GM21717 (cell line): ENCODE measurements around the gene ABCB8.
"Not testable (repeated sequence)": the region's sequence is repeated elsewhere in the genome, so short reads cannot be mapped to it uniquely, and the experiment has no call there.

Experiments
- ATAC-seq: cut with Tn5 transposase; IDR thresholded peaks from one replicate; pipeline ENCODE4 v1.9.1; 2021; ENCODE audit warnings: mild to moderate bottlenecking, moderate library complexity; ENCODE audit not compliant: unreplicated experiment

ABCB8 gene

DNA sequence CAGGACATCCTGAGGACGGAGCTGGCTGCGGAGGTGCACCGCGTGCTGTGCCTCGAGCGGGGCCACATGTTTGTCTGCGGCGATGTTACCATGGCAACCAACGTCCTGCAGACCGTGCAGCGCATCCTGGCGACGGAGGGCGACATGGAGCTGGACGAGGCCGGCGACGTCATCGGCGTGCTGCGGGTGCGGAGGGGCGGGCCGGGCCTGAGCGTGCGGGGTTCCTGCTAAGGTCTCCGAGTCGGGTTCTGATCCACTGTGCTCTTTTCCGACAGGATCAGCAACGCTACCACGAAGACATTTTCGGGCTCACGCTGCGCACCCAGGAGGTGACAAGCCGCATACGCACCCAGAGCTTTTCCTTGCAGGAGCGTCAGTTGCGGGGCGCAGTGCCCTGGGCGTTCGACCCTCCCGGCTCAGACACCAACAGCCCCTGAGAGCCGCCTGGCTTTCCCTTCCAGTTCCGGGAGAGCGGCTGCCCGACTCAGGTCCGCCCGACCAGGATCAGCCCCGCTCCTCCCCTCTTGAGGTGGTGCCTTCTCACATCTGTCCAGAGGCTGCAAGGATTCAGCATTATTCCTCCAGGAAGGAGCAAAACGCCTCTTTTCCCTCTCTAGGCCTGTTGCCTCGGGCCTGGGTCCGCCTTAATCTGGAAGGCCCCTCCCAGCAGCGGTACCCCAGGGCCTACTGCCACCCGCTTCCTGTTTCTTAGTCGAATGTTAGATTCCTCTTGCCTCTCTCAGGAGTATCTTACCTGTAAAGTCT lies 14.3 kb upstream of the ABCB8 start:
- no peak for ATAC-seq

DNA sequence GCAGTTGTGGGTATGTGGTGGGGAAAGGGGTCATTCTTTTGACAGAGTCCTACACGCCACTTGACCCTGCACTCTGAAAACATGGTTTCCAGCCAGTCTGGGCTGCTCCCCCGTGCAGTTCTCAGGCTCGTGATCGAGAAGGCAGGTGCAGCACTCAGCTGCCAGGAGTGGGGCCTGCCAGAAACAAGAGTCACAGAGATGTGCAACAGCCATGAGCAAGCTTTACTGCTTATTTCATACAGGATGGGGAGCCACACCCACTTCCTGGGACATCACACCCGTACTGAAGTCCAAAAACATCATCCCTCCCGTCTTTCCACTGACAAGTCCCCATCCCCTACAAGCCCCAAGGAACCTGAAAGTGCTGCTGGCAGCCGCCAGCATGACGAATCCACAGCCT lies 13.3 kb upstream of the ABCB8 start:
- ATAC-seq = no peak

DNA sequence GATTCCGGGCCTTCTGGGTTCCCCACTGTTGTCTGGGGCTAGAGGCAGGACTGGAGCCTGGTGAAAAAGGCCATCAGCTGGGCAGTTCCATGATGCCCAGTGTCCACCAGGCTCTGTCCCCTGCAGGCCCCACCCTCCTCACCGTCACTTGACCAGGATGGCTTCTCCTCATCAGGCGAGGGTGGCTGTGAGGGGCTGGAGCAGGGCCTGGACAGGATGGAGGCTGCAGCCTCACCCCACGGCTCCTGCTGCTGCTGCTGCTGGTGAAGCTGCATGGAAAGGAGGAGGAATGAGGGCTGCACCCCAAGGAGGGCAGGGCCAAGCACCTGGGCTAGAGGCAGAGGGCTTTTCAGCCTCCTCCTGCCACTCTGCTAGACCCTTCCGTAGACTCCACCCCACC lies 12.3 kb upstream of the ABCB8 start:
- no peak for ATAC-seq

DNA sequence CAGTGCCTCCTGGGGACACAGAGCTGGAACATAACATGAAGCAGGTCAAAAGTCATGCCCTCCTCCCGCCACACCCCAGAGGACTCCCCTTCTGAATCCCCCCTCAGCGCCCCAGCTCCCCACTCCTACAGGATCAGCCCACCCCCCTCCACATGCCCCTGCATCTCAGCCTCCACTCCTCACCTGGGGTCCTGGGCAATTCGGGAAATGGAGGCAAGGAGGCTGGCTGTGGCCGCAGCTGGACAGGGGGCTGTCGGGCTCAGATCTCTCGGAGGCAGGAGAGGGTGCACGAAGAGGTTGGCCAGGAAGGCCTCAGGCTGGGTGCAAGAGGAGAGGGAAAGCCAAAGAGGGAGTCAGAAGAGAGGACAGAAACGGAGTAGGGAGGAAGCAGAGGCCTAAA lies 11.7 kb upstream of the ABCB8 start:
- ATAC-seq = no peak

DNA sequence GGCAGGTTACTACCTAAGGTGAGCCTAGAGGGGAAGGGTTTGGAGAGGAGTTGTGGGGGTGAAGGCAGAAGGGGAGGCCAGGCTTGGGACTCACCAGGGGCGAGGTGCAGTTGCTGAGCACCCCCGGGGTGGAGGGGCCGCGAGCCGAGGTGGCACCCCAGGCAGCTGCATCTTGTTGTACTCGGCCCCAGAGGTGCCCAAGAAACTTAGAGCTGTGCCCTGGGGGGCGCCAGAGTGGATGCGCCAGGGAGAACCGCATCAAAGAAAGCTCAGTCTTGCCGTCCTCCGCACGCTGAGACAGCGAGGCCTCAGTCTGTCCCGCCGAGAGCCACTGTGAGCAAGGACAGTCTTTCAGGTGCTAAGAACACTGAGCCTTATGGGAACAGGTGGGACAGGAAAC lies 11.3 kb upstream of the ABCB8 start:
- no peak for ATAC-seq

DNA sequence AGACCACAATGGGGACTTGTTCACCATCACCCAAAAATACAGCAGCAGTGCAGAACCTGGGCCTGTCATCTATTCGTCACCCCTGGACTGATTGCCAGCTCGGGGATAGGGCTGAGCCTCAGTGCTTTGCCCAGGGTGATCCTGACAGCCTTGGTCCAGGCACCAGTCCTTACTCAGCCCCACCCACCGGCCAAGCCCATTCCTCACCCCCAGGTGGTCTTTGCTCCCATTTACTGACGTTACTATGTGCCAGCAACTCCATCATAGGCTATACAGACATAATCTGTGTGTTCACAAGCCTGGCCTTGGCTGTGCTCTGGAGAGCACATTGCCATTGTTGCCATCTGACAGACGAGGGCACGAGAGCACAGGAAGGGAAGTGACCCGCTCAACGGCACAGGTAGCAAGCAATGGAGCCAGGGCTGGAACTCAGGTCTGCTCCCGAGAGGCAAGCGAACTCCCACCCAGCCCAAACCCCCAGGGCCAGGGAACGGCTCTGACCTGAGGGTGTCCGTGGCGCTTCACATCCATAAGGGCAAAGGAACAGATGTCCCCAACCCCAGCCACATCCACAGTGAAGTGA lies 10.8 kb upstream of the ABCB8 start:
- ATAC-seq = no peak

DNA sequence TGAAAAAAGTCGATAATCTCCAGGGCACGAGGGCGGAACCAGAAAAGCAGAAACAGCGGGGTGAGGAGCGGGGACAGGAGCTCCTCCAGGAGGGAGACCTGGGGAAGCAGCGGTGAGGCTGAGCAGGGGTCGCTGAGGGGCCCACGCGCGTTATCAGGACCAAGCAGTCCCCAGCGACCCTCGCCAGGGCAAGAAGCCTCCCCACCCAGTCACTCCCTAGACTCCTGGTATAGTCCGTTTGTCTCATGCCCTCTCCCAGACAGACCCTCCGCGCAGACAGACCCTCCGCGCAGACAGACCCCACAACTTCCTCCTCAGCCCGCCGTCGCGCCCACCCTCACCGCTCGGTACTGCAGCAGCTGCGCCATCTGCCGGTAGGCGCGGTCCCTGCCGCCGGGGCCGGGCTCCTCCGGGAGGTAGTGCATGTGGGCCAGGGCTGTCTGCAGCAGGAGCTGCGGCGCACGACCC lies 10.3 kb upstream of the ABCB8 start:
- ATAC-seq = no peak

DNA sequence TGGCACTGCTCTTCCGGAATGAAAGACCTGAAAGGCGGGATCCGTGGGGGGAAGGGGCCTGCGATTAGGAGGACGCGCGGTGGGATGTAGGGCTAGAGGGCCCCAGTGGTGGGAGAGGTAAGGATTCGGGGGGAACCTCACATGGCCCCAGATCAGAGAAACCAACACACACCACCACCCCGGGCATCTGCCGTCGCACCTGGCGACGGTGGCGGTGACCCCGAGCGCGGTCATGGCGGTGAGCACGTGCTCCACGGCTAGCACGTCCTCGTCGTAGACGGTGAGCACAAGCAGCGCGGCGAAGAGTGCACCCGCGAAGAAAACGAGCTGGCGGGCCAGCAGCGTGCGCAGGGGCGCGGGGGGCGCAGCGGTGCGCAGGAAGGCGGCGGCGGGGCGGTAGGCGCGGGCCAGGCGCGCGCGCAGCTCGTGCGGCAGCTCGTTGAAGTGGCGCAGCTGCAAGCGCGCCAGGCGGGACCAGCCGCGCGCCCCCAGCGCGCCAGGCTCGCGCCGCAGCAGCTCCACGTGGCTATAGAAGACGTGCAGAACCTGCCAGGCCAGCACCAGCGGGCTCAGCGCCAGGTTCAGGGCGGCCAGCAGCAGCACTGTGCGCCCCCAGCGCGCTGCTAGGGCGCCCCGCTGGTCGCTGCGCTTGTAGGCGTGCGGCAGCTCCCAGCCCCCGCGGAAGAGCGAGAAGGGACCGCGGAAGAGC lies 9.7 kb upstream of the ABCB8 start:
- ATAC-seq = no peak

DNA sequence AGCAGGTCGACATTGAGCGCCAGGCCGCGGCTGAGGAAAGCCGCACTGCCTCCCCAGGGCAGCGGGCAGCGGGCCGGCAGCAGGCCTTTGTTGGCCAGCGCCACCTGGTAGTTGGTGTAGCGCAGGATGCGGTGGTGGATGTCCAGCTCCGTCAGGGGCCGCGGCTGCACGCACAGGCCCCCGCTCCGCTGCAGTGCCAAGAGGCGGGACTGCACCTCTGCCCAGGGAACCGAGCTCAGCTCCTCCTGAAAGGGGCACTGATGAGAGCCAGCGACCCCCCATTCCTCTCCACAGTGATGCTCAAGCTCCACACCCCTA lies 9.2 kb upstream of the ABCB8 start:
- ATAC-seq = no peak

DNA sequence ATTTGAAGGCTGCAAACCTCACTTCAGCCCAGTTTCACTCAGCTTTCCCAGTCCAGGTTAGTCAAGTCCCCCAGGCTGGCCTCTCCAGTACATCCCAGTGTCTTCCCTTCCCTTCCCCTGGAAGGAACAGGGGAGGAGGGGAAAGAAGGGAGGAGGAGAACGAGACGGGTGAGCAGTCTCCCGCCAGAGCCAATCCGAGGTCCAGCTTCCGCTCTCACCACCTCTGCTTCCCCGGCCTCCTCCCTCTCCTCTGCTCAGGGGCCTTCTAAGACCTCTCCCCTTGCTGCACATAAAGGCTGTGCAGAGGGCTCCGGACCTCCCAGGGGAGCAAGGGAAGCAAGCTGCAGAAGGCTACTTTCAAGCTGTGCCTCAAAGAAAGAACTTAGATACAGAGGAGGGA lies 8.0 kb upstream of the ABCB8 start:
- no peak for ATAC-seq

DNA sequence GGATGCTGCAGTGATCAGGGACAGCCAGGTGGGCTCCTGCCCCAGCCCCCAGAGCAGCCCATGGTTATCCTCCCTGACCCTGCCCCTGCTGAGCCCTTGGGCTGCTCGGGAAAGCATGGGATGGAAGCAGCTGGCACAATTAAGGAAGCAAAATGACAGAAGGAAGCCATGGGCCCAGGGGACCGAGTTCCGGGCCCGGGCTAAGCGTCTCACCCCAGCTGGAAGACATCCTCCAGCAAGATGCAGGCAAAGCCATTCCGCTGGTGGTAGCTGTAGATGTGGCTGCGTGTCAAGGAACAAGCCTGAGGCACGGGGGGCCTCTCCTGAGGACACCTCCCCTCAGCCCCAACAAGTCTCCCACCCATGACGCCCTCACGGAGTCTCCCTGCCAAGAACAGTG lies 5.0 kb upstream of the ABCB8 start:
- no peak for ATAC-seq

DNA sequence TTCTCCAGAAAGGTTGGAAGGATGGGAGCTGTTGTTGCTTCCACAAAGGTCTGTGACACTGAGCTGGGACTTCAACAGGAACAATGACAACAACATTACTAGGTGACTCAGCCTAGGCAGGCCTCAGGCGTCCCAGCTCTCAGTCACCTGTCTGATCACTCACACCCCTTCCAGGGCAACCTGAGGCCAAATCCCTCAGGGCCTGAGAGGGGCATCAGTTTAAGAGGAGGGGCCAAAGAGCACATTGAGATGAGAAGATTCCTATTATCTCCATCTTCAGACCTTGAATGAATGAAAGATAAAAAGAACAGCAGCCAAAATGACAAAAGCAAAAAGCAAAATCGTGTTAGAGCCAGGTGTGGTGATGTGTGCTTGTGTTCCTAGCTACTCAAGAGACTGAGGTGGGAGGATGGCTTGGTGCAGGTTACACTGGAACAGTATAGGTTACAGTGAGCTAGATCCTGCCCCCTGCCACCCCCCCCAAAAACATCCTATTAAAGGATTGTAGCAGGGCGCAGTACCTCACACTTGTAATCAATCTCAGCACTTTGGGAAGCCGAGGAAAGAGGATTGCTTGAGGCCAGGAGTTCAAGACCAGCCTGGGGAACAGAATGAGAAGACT lies 3.7 kb upstream of the ABCB8 start, which contains the start of gene ATG9B:
Gene ATG9B (minus strand): TSS at position 60 of the 622 bp plus-strand sequence. CDS start 71 bp downstream, outside the sequence.
- no peak for ATAC-seq

DNA sequence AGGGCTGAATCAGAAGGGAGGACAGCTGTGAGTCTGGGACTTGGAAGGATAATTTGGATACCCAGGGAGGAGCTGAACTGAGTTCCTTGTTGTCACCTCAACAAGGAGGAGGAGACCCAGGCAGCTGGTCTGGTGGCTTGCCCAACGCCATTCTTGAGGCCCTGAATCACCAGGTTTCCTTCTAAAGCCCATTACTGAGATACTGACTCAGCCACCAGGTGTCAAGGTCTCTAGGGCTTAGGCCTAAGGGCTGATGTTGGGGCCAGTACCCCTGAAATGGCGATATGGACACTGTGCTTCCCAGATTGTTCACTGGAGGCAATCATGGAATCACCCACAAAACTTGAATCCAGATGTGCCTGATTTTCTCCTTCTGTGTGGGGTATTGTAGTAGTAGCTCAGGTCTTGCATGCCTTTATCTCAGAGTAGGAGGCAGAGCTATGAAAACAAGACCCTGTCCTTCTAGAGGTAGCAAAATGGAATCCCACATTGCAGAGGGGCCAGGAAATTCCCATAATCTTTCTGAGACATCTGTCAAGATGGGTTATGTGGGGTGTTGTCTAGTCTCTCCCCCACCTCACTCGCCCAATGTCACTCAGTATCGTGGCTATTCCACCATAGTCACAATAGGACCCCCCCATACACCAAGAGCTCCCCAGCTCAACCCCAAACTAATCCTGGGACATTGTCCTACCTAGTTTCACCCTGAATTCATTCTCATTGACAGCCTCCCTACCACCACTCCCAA lies 2.2 kb upstream of the ABCB8 start:
- ATAC-seq = no peak

DNA sequence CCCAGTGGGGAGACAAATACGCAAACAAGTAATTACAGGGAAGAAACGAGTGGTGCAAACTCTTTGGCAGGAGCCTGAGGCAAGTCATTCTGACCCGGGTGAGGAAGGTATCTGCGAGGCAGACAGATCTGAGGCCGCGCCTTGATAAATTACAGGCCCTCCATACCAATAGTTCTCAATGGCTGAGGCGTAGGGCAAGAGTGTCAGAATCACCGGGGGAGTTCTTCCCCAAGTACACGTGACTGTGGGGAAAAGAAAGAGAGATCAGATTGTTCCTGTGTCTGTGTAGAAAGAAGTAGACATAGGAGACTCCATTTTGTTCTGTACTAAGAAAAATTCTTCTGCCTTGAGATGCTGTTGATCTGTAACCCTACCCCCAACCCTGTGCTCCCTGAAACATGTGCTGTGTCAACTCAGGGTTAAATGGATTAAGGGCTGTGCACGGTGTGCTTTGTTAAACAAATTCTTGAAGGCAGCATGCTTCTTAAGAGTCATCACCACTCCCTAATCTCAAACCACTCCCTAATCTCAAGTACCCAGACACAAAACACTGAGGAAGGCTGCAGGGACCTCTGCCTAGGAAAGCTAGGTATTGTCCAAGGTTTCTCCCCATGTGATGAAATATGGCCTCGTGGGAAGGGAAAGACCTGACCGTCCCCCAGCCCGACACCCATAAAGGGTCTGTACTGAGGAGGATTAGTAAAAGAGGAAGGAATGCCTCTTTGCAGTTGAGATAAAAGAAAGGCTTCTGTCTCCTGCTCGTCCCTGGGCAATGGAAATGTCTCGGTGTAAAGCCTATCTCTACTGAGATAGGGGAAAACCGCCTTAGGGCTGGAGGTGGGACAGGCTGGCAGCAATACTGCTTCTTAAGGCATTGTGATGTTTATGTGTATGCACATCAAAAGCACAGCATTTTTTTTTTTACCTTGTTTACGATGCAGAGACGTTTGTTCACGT lies 1.2 kb upstream of the ABCB8 start:
- ATAC-seq = not testable (repeated sequence)

DNA sequence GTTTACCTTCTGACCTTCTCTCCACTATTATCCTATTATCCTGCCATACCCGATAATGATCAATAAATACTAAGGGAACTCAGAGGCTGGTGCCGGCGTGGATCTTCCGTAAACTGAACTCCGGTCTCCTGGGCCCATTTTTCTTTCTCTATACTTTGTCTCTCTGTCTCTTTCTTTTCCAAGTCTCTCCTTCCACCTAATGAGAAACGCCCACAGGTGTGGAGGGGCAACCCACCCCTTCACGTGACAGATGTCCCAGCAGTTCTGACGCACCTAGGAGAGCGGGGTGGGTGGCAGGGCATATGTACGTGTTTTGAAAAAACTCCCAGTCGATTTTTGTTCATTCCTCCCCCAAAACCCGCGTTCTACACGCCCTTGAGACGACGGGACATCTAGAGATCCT lies 521 bp upstream of the ABCB8 start:
- ATAC-seq = peak; percentile 0

DNA sequence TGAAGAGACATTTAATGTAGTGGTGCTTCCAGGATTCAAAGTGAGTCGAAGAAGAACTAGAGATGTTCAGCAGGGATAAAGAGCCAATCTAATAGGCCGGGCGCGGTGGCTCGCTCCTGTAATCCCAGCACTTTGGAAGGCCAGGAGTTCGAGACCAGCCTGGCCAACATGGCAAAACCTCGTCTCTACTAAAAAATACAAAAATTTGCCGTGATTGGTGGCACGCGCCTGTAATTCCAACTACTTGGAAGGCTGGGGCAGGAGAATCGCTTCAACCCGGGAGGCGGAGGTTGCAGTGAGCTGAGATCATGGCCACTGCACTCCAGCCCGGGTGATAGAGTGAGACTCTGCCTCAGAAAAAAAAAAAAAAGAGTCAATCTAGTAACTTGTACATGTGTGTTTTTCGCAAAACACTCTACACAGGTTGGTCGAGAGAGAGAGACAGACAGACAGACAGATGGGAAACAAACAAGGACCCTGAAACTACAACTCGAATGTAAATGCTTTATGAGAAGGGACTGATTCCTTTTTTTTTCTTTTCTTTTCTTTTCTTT lies 775 bp downstream of the ABCB8 start:
- ATAC-seq = no peak

DNA sequence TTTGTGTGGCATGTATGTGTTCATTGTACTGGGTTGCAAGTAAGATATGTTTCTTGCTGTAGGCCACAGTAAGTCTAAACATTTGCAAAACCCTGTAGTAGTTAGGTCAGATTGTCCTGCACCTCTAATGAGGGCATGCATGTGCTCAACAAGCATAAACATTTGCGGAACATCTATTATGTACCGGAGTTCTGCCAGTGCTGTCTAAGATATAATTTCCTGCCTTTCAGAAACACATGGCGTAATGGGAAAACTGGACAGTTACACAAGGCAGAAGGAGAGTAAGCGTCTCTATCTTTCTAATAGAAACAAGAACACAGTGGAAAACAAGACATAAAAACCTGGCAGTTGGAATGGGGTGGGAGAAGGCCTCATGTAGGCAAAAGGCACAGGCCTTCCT lies 2.8 kb downstream of the ABCB8 start:
- ATAC-seq = no peak

DNA sequence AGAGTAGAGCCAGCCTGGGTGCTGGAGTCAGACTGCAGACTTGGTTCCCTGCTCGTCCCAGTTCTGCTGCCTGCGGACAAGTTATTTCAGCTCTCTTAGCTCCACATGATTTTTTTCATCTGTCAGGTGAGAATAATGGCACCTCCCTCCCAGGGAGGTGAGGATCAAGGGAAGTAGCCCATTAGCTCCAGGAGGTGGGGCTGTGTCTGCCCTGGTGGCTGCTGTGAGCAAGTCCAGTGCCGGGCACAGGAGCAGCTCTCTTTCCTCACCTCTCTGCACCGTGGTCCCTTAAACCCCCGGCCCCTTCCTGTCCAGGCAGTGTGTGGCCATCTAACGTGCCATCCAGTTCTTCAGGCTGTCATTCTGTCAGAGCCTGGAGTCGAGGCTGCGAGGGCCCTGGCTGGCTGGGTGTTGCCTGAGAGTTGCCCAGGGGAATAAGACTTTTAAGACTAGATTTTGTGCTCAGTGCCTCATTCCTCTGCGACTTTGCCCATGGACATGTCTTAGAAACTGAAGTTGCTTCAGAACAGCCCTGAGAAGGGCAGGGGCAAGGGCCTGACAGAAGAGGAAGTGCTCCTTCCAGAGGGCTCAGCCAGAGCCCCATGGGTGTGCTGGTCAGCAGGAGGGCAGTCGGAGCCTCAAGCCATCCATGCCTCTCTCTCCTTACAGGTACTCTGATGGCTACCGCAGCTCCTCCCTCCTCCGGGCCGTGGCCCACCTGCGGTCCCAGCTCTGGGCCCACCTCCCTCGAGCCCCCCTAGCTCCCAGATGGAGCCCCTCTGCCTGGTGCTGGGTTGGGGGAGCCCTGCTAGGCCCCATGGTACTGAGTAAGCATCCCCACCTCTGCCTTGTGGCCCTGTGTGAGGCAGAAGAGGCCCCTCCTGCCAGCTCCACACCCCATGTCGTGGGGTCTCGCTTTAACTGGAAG lies 5.0 kb downstream of the ABCB8 start:
- ATAC-seq = no peak

DNA sequence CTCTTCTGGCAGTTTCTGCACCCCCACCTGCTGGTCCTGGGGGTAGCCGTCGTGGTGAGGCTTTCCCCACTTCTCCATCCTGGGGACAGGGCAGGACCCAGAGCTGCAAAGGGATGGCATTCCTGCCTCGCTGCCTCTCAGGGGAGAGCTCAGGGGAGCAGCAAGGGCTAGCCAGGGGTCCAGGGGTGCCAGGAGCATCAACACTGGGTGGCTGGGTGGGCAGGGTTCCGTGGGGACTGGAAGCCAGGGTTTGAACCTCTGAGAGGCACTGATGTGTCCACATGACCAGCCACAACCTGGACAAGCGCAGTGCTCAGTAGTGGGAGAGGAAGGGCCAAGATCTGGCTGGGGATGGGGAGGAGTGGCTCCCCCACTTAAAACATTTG lies 5.6 kb downstream of the ABCB8 start:
- ATAC-seq = no peak
